SU-DHL-6 (cell line): ENCODE results near the gene CRYBG2.

Source experiments
- H2AFZ ChIP-seq: fragments of 200-600 bp; sonication (generic); 2 replicates; pipeline ENCODE4 v1.6.1; 2014; ENCODE audit warnings: low read depth, mild to moderate bottlenecking, moderate library complexity, mixed read lengths, antibody characterized with exemption, low read length; ENCODE audit not compliant: severe bottlenecking
- H3F3A ChIP-seq: fragments of 200-600 bp; shearing (Covaris generic); 2 replicates; pipeline ENCODE4 v1.6.0; 2016; ENCODE audit warnings: antibody characterized with exemption, mild to moderate bottlenecking; ENCODE audit not compliant: insufficient read depth
- H3K27ac ChIP-seq: fragments of 200-600 bp; sonication (generic); 2 replicates; pipeline ENCODE4 v1.5.1; 2016; ENCODE audit warnings: low read depth, mild to moderate bottlenecking, low read length, moderate library complexity, mixed read lengths
- H3K27me3 ChIP-seq: fragments of 200-600 bp; sonication (generic), shearing (Covaris generic); 2 replicates; pipeline ENCODE4 v1.6.0; 2014; ENCODE audit warnings: mild to moderate bottlenecking, low read length
- H3K36me3 ChIP-seq: fragments of 200-600 bp; sonication (generic); 2 replicates; pipeline ENCODE4 v1.6.1; 2014; ENCODE audit warnings: mild to moderate bottlenecking, low read length, mixed read lengths
- H3K4me2 ChIP-seq: fragments of 300-600, 200-600 bp; shearing (Covaris generic), sonication (generic); 2 replicates; pipeline ENCODE4 v1.6.0; 2014; ENCODE audit warnings: low read length, low read depth, mild to moderate bottlenecking; ENCODE audit not compliant: poor library complexity, severe bottlenecking
- H3K4me3 ChIP-seq: fragments of 200-600 bp; sonication (generic); 2 replicates; pipeline ENCODE4 v1.5.1; 2014; ENCODE audit warnings: antibody characterized with exemption, low read length, mild to moderate bottlenecking, mixed read lengths; ENCODE audit not compliant: insufficient read depth, poor library complexity, severe bottlenecking
- H3K79me2 ChIP-seq: fragments of 200-600 bp; sonication (generic); 2 replicates; pipeline ENCODE4 v1.6.1; 2014; ENCODE audit warnings: mild to moderate bottlenecking, low read length, moderate library complexity; ENCODE audit not compliant: insufficient read depth
- H3K9ac ChIP-seq: fragments of 200-600 bp; sonication (generic); 2 replicates; pipeline ENCODE4 v1.7.0; 2014; ENCODE audit warnings: mild to moderate bottlenecking, low read length
- H3K9me2 ChIP-seq: fragments of 200-600 bp; sonication (generic); replicated peaks from 2 replicates; pipeline ENCODE4 v1.6.1; 2014; ENCODE audit warnings: low read length; ENCODE audit not compliant: insufficient read depth
- H3K9me3 ChIP-seq: fragments of 200-600 bp; sonication (generic); 2 replicates; pipeline ENCODE4 v1.6.1; 2014; ENCODE audit warnings: low read length, mixed read lengths; ENCODE audit not compliant: insufficient read depth
- H4K20me1 ChIP-seq: fragments of 200-600 bp; sonication (generic); 2 replicates; pipeline ENCODE4 v1.6.1; 2014; ENCODE audit warnings: low read depth, mild to moderate bottlenecking, antibody characterized with exemption, low read length, moderate library complexity, mixed read lengths
- EZH2phosphoT487 ChIP-seq: fragments of 200-600 bp; sonication (generic), shearing (Covaris generic); conservative IDR thresholded peaks from 2 replicates; pipeline ENCODE4 v1.6.1; 2018; ENCODE audit warnings: mild to moderate bottlenecking, antibody characterized with exemption, low read length, moderate library complexity, mixed read lengths
- TF ChIP-seq, protein P1 (sequence below): fragments of 200-600 bp; sonication (generic); IDR thresholded peaks from one replicate; pipeline ENCODE4 v1.5.1; 2017; ENCODE audit warnings: antibody characterized with exemption, mild to moderate bottlenecking, low read length, moderate library complexity; ENCODE audit not compliant: insufficient read depth, poor library complexity, severe bottlenecking

The CRYBG2 gene

DNA sequence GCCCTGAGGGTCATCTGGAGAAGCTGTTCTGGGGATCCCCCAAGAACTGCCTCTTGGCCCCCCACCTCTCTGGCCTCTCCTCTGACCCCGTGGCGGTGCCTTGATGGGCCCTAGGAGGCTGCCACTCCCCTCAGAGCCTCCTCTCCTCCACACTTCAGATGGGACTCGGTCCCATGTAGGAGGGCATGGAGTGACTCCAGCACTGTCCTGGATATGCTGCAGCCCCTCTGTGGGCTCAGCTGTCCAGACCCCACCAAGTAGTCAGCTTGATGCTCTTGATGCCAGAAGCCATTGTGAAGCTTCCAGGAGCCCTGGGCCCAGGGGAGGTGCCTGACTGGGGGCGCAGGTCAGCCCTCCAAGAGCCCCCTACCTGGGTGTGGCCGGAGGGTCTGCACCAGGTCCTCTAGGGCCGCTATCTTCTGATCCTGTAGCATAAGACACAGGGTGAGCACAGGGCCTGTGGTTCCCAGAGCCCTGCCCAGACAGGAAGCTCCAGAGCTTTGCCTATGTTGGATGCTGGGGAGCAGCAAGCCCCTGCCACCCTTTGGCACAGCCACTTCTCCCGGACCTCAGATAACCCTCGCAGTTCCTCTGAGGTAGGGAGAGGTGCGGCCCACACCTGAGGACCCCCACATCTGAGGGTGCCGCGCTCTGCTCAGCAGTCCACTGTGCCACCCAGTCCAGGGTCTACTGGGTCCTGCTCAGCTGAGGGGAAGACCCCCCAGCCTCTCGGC lies 56.7 kb downstream of the CRYBG2 start:
- Histone ChIP-seq H3K9me3 (no peaks in the 10 kb centered on the region), H3K27ac (no peak overlapping the region), H2AFZ (no peak overlapping the region), H3K27me3 (no peaks in the 10 kb centered on the region), H3K36me3 (no peaks in the 10 kb centered on the region), H3K4me2 (no peak overlapping the region), H3K79me2 (no peaks in the 10 kb centered on the region), H3F3A (no peaks in the 10 kb centered on the region), H4K20me1 (no peaks in the 10 kb centered on the region), H3K9ac (no peak overlapping the region), H3K4me3 (no peak overlapping the region), H3K9me2 (no peaks in the 10 kb centered on the region)
- TF ChIP-seq, protein P1, sequence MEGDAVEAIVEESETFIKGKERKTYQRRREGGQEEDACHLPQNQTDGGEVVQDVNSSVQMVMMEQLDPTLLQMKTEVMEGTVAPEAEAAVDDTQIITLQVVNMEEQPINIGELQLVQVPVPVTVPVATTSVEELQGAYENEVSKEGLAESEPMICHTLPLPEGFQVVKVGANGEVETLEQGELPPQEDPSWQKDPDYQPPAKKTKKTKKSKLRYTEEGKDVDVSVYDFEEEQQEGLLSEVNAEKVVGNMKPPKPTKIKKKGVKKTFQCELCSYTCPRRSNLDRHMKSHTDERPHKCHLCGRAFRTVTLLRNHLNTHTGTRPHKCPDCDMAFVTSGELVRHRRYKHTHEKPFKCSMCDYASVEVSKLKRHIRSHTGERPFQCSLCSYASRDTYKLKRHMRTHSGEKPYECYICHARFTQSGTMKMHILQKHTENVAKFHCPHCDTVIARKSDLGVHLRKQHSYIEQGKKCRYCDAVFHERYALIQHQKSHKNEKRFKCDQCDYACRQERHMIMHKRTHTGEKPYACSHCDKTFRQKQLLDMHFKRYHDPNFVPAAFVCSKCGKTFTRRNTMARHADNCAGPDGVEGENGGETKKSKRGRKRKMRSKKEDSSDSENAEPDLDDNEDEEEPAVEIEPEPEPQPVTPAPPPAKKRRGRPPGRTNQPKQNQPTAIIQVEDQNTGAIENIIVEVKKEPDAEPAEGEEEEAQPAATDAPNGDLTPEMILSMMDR, result no peak
- no peak for TF ChIP-seq EZH2phosphoT487

DNA sequence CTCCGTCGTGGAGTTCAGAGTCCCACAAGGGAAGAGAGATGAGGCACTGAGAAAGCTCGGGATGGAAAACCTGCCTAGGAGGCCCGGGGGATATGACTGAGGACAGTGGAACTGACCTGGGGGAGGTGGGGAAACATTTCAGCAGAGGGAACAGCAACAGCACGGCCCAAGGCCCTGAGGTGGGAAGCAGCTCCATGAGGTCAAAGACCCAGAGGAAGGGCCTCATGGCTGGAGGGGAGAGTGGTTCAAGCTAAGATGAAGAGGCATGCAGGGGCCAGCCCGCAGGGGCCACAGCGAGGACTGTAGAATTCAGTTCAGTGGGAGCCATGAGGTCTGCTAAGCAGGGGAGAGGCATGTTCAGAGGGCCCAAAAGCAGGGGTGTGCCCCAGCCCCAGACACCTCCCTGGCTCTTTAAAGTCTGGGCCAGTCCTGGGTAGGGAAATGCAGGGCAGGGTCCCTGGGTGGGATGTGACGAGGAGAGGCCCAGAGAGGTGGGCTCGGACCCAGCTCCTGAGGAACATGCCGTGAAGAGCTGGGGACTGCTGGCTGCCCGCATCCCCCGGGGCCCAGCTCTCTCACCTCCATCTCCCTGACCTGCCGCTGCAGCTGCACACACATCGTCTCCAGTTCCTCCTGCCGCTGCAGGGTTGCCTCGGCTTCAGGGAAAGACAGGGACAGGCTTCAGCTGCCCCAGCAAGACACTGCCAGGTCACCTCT lies 57.4 kb downstream of the CRYBG2 start:
- no peaks in the 10 kb centered on the region for H3K27me3 ChIP-seq
- TF ChIP-seq, protein P1, result no peak
- no peaks in the 10 kb centered on the region for H3F3A ChIP-seq
- no peak overlapping the region for H3K9ac ChIP-seq
- no peaks in the 10 kb centered on the region for H3K79me2 ChIP-seq
- H3K9me3 ChIP-seq, result no peaks in the 10 kb centered on the region
- no peak overlapping the region for H3K4me3 ChIP-seq
- no peaks in the 10 kb centered on the region for H3K36me3 ChIP-seq
- no peak overlapping the region for H3K4me2 ChIP-seq
- no peaks in the 10 kb centered on the region for H3K9me2 ChIP-seq
- no peaks in the 10 kb centered on the region for H4K20me1 ChIP-seq
- no peak overlapping the region for H3K27ac ChIP-seq
- no peak overlapping the region for H2AFZ ChIP-seq

DNA sequence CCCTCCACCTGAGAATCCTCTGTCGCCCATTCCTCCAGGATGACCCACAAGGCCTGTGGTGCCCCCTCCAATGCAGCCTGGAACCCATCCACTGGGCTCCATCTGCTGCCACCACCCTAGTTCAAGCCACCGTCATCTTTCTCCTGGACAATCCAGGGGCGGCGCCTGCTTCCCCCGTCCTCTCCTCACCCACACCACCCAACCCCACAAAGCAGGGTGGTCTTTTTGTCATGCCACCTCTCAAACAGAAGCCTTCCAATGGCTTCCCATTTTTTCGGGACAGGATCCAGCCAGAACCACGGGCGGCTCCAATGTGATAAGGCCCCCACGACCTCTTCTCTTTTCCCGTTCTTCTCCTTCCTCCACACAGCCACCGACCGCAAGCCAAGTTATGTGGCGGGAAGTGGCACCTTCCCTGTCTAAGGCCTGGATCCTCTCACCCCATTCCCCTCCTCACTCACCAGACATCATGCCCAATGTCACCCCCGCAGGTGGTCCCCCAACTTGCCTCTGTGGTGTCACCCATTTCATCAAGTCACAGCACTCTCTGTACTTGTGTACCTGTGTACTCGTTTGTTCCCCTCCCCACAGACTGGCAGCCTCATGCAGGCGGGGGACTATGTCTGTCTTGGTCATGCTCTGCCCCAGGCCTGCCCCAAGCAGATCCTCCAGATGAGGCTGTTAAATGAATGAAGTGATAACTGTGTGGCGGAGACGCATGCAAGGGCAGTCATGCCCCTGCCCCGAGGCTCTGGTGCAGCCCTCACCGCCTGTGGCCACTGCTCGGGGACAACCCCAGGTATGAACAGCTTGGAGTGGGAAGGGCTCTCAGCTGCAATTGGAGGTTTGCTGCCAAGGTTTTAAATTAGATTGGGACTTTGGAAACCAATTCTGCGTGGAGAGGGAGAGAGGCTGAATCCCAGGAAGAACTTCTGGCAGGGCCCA lies 58.5 kb downstream of the CRYBG2 start:
- no peaks in the 10 kb centered on the region for H3K9me3 ChIP-seq
- H3K9me2 ChIP-seq, result no peaks in the 10 kb centered on the region
- no peaks in the 10 kb centered on the region for H4K20me1 ChIP-seq
- H3F3A ChIP-seq, result peaks cover 1% of the 10 kb centered on the region
- H3K9ac ChIP-seq, result no peak overlapping the region
- no peaks in the 10 kb centered on the region for H3K79me2 ChIP-seq
- no peak overlapping the region for H2AFZ ChIP-seq
- H3K4me3 ChIP-seq, result no peak overlapping the region
- no peaks in the 10 kb centered on the region for H3K27me3 ChIP-seq
- H3K36me3 ChIP-seq, result no peaks in the 10 kb centered on the region
- H3K4me2 ChIP-seq, result no peak overlapping the region
- TF ChIP-seq, protein P1, result no peak
- no peak for TF ChIP-seq EZH2phosphoT487
- H3K27ac ChIP-seq, result no peak overlapping the region
